ENCODE results near the gene NUDT14.
A peak's percentile ranks its signal among the peaks of the same experiment; 100 is the strongest.

The NUDT14 gene

DNA sequence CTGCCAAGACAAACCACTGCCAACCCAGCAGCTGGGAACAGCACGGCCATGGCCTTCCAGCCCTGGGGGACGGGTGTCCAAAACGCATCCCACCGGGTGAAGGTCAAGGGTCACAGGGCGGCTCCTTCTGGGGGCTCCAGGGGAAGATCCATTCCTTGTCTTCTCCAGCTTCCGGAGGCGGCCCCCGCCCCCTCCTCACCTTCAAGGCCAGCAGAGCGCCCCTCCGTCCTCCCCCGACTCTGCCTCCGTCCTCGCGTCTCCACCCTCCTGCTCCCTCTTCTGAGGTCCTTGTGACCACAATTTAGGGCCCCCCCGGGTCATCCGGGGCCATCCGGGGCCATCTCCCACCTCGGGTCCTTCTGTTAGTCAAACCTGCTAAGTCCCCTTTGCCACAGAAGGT, 3.9 kb upstream of the NUDT14 start:
- Histone ChIP-seq H3K36me3 (ENCODE audit: control insufficient read depth in 4 of 4, insufficient read depth in 4 of 4, low read length in 3 of 4) (no peaks in the 10 kb centered on the region), H3K4me1 (ENCODE audit: control extremely low read depth in 1 of 4, control insufficient read depth in 4 of 4, insufficient read depth in 4 of 4, low read length in 3 of 4) (peaks cover 0 to 25% (median 20%) of the 10 kb centered on the region in 4 experiments), H3K27ac (ENCODE audit: insufficient read depth in 1 of 2, low read depth in 1 of 2, low read length in 2 of 2, poor library complexity in 1 of 2, severe bottlenecking in 2 of 2) (no peak overlapping the region), H3K9me3 (ENCODE audit: control extremely low read depth in 1 of 5, control insufficient read depth in 4 of 5, insufficient read depth in 2 of 5, low read depth in 1 of 5, low read length in 4 of 5) (peaks cover 0 to 13% (median 6%) of the 10 kb centered on the region in 5 experiments), H3K27me3 (replicated peaks in 2 of 5; ENCODE audit: control insufficient read depth in 4 of 5, insufficient read depth in 5 of 5, low read length in 4 of 5) (peaks cover 0 to 7% (median 0%) of the 10 kb centered on the region in 5 experiments), H3K4me3 (ENCODE audit: control insufficient read depth in 1 of 7, extremely low read depth in 1 of 7, insufficient read depth in 4 of 7, low read depth in 2 of 7, low read length in 6 of 7) (no peak overlapping the region)
- 96% methylated on average over 17 of the region's 18 CpGs for WGBS (ENCODE audit: insufficient coverage)
- ChIA-PET CTCF (interaction anchor here (1.1 to 18.8 kb wide), 3 partner anchors 12 to 16 kb away, joined by 4 to 248 read pairs (median 6); partner anchors contain the start of gene JAG2), POLR2A (no interaction called here)
- DNase-seq: no peak

DNA sequence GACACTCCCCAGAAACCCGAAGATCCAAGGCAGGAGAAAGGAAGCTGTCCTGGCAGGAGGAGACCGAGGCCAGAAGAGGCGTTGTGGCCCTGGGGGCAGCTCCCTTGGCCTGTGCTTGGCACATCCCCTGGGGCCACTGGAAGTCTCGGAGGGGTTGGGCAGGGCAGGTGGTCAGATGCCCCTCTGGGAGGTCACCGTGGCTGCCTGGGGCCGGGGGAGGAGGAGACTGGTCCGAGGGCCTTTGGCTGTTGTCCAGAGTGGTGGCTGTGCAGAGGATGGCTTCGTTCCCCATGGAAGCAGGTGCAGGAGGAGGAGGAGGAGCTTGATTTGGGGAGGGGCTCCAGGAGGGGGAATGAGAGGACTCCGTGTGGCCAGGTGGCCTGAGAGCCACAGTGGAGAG, 3.3 kb upstream of the NUDT14 start:
- H3K4me3 ChIP-seq (ENCODE audit: control insufficient read depth in 1 of 7, extremely low read depth in 1 of 7, insufficient read depth in 4 of 7, low read depth in 2 of 7, low read length in 6 of 7): no peak overlapping the region
- no peak overlapping the region for H3K27ac ChIP-seq (ENCODE audit: insufficient read depth in 1 of 2, low read depth in 1 of 2, low read length in 2 of 2, poor library complexity in 1 of 2, severe bottlenecking in 2 of 2)
- no peaks in the 10 kb centered on the region for H3K36me3 ChIP-seq (ENCODE audit: control insufficient read depth in 4 of 4, insufficient read depth in 4 of 4, low read length in 3 of 4)
- no peak for DNase-seq
- POLR2A ChIA-PET: no interaction called here
- 88% methylated on average over 7 of the region's 9 CpGs for WGBS (ENCODE audit: insufficient coverage)
- peaks cover 0 to 11% (median 0%) of the 10 kb centered on the region in 5 experiments for H3K27me3 ChIP-seq (replicated peaks in 2 of 5; ENCODE audit: control insufficient read depth in 4 of 5, insufficient read depth in 5 of 5, low read length in 4 of 5)
- CTCF ChIA-PET: interaction anchor here (1.0 to 18.8 kb wide), 5 partner anchors 8 to 171 kb away, joined by 3 to 248 read pairs (median 4); partner anchors contain the start of gene JAG2
- H3K9me3 ChIP-seq (ENCODE audit: control extremely low read depth in 1 of 5, control insufficient read depth in 4 of 5, insufficient read depth in 2 of 5, low read depth in 1 of 5, low read length in 4 of 5): peaks cover 0 to 13% (median 6%) of the 10 kb centered on the region in 5 experiments
- H3K4me1 ChIP-seq (ENCODE audit: control extremely low read depth in 1 of 4, control insufficient read depth in 4 of 4, insufficient read depth in 4 of 4, low read length in 3 of 4): peaks cover 0 to 25% (median 20%) of the 10 kb centered on the region in 4 experiments

DNA sequence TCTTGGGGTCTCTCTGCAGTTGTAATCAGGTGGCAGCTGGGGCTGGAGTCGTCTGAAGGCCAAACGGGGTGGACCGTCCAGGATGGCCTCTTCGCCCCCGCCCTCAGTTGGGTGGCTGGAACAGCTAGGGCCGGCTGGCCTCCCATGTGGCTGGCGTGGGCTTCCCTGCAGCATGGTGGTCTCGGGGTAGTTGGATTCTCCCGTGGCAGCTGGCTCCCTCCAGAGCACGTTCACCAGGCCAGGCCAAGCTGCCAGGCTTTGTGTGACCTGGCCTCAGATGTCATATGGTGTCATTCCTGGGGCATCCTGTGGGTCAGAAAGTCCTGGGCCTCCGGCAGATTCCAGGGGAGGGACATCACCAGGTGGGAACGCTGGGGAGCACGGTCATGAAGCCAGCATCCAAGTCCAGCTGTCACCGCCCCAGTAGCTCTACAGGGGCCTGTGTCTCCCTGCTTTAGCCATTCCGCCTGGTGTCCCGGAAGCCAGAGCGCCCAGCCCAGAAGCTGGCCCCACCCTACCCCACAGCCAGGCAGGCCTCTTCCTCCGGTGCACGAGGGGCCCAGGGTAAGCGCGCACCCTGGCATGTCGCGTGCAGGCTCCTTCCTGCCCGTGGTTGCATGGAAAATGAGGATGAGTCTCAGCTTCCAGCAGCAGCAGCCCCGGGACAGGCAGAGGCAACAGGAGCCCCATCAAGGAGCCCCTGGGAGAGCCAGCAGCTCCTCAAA, 1.3 kb upstream of the NUDT14 start:
- Histone ChIP-seq H3K4me3 (ENCODE audit: control insufficient read depth in 1 of 7, extremely low read depth in 1 of 7, insufficient read depth in 4 of 7, low read depth in 2 of 7, low read length in 6 of 7) (no peak overlapping the region), H3K27me3 (replicated peaks in 2 of 5; ENCODE audit: control insufficient read depth in 4 of 5, insufficient read depth in 5 of 5, low read length in 4 of 5) (peaks cover 0 to 14% (median 0%) of the 10 kb centered on the region in 5 experiments), H3K27ac (ENCODE audit: insufficient read depth in 1 of 2, low read depth in 1 of 2, low read length in 2 of 2, poor library complexity in 1 of 2, severe bottlenecking in 2 of 2) (no peak overlapping the region), H3K9me3 (ENCODE audit: control extremely low read depth in 1 of 5, control insufficient read depth in 4 of 5, insufficient read depth in 2 of 5, low read depth in 1 of 5, low read length in 4 of 5) (no peaks in the 10 kb centered on the region), H3K36me3 (ENCODE audit: control insufficient read depth in 4 of 4, insufficient read depth in 4 of 4, low read length in 3 of 4) (no peaks in the 10 kb centered on the region), H3K4me1 (ENCODE audit: control extremely low read depth in 1 of 4, control insufficient read depth in 4 of 4, insufficient read depth in 4 of 4, low read length in 3 of 4) (peaks cover 0 to 25% (median 20%) of the 10 kb centered on the region in 4 experiments)
- 46% methylated on average over 23 of the region's 25 CpGs for WGBS (ENCODE audit: insufficient coverage)
- ChIA-PET POLR2A (interaction anchor here (0.6 to 2.2 kb wide), 2 partner anchors 11 to 14 kb away, joined by 3 to 7 read pairs; no protein-coding TSS in a partner anchor), CTCF (interaction anchor here (0.8 to 18.8 kb wide), 4 partner anchors 13 to 121 kb away, joined by 3 to 248 read pairs (median 6); no protein-coding TSS in a partner anchor)
- DNase-seq: no peak

GRCh38 chr14:105181549-105182295, 610 bp upstream of the NUDT14 start:
- Histone ChIP-seq H3K27me3 (replicated peaks in 2 of 5; ENCODE audit: control insufficient read depth in 4 of 5, insufficient read depth in 5 of 5, low read length in 4 of 5) (peaks cover 0 to 14% (median 0%) of the 10 kb centered on the region in 5 experiments), H3K4me1 (ENCODE audit: control extremely low read depth in 1 of 4, control insufficient read depth in 4 of 4, insufficient read depth in 4 of 4, low read length in 3 of 4) (peaks cover 0 to 25% (median 20%) of the 10 kb centered on the region in 4 experiments), H3K9me3 (ENCODE audit: control extremely low read depth in 1 of 5, control insufficient read depth in 4 of 5, insufficient read depth in 2 of 5, low read depth in 1 of 5, low read length in 4 of 5) (no peaks in the 10 kb centered on the region), H3K27ac (ENCODE audit: insufficient read depth in 1 of 2, low read depth in 1 of 2, low read length in 2 of 2, poor library complexity in 1 of 2, severe bottlenecking in 2 of 2) (no peak overlapping the region), H3K4me3 (ENCODE audit: control insufficient read depth in 1 of 7, extremely low read depth in 1 of 7, insufficient read depth in 4 of 7, low read depth in 2 of 7, low read length in 6 of 7) (peak overlapping the region in 4 of 7 experiments; percentile 24 to 72 (median 60)), H3K36me3 (ENCODE audit: control insufficient read depth in 4 of 4, insufficient read depth in 4 of 4, low read length in 3 of 4) (no peaks in the 10 kb centered on the region)
- ChIA-PET CTCF (interaction anchor here (0.6 to 18.8 kb wide), 7 partner anchors 8 to 120 kb away, joined by 3 to 248 read pairs (median 3); no protein-coding TSS in a partner anchor), POLR2A (interaction anchor here (2.2 kb wide), 1 partner anchor 14 kb away, joined by 7 read pairs; no protein-coding TSS in a partner anchor)
- DNase-seq: no peak
- WGBS (ENCODE audit: insufficient coverage): 58% methylated on average over 21 of the region's 21 CpGs

DNA sequence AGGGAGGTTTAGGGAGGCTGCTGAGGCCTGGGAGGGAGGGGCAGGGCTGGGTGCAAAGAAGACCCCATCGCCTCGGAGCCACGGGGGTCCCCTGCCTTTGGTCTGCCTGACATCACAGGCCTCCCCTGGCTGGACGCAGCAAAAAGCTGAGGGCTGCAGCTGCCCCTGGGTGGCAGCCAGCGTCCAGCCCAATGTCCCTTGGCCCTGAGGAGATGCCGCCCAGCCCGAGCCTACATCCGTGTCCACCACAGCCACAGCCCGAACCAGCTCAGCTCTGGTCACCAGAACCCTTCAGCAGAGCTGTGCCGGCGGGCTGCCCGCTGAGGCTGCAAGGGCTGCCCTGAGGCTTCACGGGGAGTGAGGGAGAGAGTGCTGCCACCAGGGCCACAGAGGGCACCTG, 1.9 kb downstream of the NUDT14 start:
- 93% methylated on average over 12 of the region's 13 CpGs for WGBS (ENCODE audit: insufficient coverage)
- Histone ChIP-seq H3K9me3 (ENCODE audit: control extremely low read depth in 1 of 5, control insufficient read depth in 4 of 5, insufficient read depth in 2 of 5, low read depth in 1 of 5, low read length in 4 of 5) (no peaks in the 10 kb centered on the region), H3K36me3 (ENCODE audit: control insufficient read depth in 4 of 4, insufficient read depth in 4 of 4, low read length in 3 of 4) (no peaks in the 10 kb centered on the region), H3K4me3 (ENCODE audit: control insufficient read depth in 1 of 7, extremely low read depth in 1 of 7, insufficient read depth in 4 of 7, low read depth in 2 of 7, low read length in 6 of 7) (no peak overlapping the region), H3K27me3 (replicated peaks in 2 of 5; ENCODE audit: control insufficient read depth in 4 of 5, insufficient read depth in 5 of 5, low read length in 4 of 5) (peaks cover 0 to 16% (median 0%) of the 10 kb centered on the region in 5 experiments), H3K4me1 (ENCODE audit: control extremely low read depth in 1 of 4, control insufficient read depth in 4 of 4, insufficient read depth in 4 of 4, low read length in 3 of 4) (peaks cover 0 to 45% (median 40%) of the 10 kb centered on the region in 4 experiments), H3K27ac (ENCODE audit: insufficient read depth in 1 of 2, low read depth in 1 of 2, low read length in 2 of 2, poor library complexity in 1 of 2, severe bottlenecking in 2 of 2) (no peak overlapping the region)
- no peak for DNase-seq
- ChIA-PET POLR2A (no interaction called here), CTCF (interaction anchor here (0.8 to 18.8 kb wide), 4 partner anchors 9 to 114 kb away, joined by 3 to 248 read pairs (median 12); partner anchors contain the start of gene GPR132)

GRCh38 chr14:105178868-105179140, 2.3 kb downstream of the NUDT14 start:
- ChIA-PET CTCF (interaction anchor here (0.8 to 18.8 kb wide), 4 partner anchors 9 to 114 kb away, joined by 3 to 248 read pairs (median 12); partner anchors contain the start of gene GPR132), POLR2A (no interaction called here)
- no peak for DNase-seq
- Histone ChIP-seq H3K27ac (ENCODE audit: insufficient read depth in 1 of 2, low read depth in 1 of 2, low read length in 2 of 2, poor library complexity in 1 of 2, severe bottlenecking in 2 of 2) (no peak overlapping the region), H3K9me3 (ENCODE audit: control extremely low read depth in 1 of 5, control insufficient read depth in 4 of 5, insufficient read depth in 2 of 5, low read depth in 1 of 5, low read length in 4 of 5) (no peaks in the 10 kb centered on the region), H3K36me3 (ENCODE audit: control insufficient read depth in 4 of 4, insufficient read depth in 4 of 4, low read length in 3 of 4) (no peaks in the 10 kb centered on the region), H3K4me3 (ENCODE audit: control insufficient read depth in 1 of 7, extremely low read depth in 1 of 7, insufficient read depth in 4 of 7, low read depth in 2 of 7, low read length in 6 of 7) (no peak overlapping the region), H3K27me3 (replicated peaks in 2 of 5; ENCODE audit: control insufficient read depth in 4 of 5, insufficient read depth in 5 of 5, low read length in 4 of 5) (peaks cover 0 to 16% (median 0%) of the 10 kb centered on the region in 5 experiments), H3K4me1 (ENCODE audit: control extremely low read depth in 1 of 4, control insufficient read depth in 4 of 4, insufficient read depth in 4 of 4, low read length in 3 of 4) (peaks cover 0 to 49% (median 44%) of the 10 kb centered on the region in 4 experiments)
- whole genome bisulfite sequencing (ENCODE audit: insufficient coverage): 100% methylated on average over 2 of the region's 11 CpGs
